GM19395 (cell line): ENCODE measurements around the gene COL4A1.

Experiments used
- ATAC-seq: cut with Tn5 transposase; IDR thresholded peaks from one replicate; pipeline ENCODE4 v1.9.1; 2021; ENCODE audit warnings: mild to moderate bottlenecking, moderate library complexity; ENCODE audit not compliant: unreplicated experiment

Gene COL4A1

GRCh38 chr13:110297766-110298504, 9.0 kb downstream of the COL4A1 start:
- no peak for ATAC-seq

- ATAC-seq = no peak
Observed at GRCh38 chr13:110297011-110297410, 9.9 kb downstream of the COL4A1 start.

DNA sequence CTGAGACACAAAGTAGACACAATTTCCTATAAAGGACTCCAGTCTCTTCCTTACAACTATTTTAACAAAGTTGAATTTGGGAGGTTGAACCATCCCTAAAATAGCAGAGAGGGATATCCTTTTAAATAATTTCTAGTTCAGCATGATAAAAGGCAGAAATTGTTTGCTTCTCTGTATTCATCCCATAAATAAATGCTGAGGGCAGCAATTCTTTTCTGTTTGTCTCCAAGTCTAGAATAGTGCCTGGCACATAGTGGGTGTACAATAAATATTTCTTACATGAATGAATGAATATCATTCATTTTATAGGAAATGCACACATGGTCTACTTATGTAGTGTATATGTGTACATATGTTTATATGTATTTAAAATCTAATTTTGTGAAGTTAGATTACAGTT, 12.3 kb downstream of the COL4A1 start:
- no peak for ATAC-seq

DNA sequence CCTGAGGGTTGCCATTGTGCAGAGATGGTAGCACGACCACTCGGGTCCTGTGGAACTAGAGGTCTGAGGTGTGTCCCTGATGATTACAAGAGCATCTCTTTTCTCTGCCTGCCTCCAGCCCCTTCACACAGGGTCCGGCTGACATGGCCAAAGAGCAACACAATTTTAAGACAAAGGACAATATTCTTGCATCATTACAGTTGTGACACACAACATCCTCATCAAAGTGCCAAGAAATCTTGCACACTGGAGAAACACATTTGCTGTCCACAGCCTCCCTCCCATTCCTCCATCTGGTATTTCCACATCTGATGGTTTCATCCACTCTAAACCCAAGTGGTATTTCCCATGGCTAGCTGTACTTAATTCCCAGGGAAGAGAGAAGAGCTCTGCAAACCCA, 12.8 kb downstream of the COL4A1 start:
- no peak for ATAC-seq

GRCh38 chr13:110293649-110294048, 13.3 kb downstream of the COL4A1 start:
- ATAC-seq = no peak

- ATAC-seq = no peak
Observed at GRCh38 chr13:110293037-110293436, 13.9 kb downstream of the COL4A1 start.

- no peak for ATAC-seq
Observed at GRCh38 chr13:110291286-110291685, 15.7 kb downstream of the COL4A1 start.

DNA sequence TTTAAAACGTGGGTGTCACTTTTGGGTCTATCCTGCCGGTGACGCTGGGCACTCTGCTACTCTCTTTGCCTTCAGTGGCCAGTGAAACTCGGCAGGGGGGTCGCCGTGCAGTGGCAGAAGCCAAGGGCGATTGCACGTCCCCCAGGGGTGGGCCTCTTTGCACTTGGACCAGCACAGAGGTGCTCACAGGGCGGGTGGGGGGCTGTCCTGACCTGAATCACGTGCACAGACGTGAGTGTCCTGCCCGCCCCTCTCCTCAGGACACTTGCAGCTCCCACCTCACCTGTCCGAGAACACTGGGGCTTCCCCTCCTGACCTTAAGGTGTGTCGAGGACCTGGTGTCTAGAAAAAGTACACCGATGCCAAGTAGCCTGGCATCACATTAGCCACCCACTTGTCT, 16.1 kb downstream of the COL4A1 start:
- no peak for ATAC-seq

DNA sequence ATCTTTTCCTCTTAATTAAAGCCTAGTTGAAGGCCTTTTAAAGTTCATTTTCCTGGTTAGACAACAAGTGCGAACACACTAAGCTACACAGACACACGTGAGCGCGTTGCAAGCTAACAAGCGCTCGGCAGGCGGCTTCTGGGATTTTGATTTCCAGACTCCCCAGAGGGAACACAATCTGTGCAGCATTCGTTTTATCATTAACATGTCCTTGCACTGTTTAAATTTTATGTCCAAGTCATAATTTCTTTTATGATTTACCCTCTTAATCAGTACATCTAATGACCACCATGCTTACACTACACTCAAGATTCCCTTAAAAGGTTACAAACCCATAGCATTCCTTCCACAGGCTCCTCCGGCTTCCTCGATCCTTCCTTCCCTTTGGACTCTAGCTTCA, 16.8 kb downstream of the COL4A1 start:
- no peak for ATAC-seq

DNA sequence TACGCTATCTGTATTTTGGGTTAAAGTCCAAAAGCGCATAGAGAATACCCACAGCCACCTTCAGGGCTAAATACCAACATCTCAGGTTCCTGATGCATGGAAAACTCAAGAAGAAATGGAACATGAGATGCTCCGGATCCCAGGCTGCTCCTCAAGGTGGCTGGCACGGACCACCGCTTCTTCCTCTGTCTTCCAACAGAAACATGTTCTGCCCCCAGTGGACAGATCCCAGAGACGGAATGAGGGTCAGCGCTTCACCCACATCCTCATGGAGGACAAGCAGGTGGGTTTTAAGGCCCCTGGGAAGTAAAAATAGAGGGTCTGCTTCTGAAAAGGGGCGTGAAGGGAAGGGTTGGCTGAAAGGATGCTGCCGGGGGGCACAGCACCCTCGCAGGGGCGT, 17.3 kb downstream of the COL4A1 start:
- no peak for ATAC-seq

DNA sequence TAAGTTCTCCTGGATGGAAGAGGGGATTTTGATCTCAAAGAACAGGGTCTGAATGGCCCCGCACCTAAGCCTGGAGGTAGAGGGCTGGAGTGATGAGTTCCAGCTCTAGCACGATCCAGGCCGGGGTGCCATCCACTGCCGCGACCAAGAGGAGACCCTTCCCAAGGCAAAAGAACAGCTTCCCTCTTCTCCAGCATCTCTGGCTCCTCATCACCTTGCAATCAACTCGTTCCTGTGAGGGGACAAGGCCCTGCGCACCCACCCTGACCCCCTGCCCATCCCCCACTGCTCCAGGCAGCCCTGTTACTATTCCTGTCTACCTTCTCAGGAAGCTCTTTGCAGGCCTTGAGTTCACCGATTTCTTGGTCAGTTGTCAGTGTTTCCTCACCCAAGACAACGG, 17.8 kb downstream of the COL4A1 start:
- ATAC-seq = no peak

GRCh38 chr13:110286833-110287819, 19.8 kb downstream of the COL4A1 start:
- no peak for ATAC-seq

DNA sequence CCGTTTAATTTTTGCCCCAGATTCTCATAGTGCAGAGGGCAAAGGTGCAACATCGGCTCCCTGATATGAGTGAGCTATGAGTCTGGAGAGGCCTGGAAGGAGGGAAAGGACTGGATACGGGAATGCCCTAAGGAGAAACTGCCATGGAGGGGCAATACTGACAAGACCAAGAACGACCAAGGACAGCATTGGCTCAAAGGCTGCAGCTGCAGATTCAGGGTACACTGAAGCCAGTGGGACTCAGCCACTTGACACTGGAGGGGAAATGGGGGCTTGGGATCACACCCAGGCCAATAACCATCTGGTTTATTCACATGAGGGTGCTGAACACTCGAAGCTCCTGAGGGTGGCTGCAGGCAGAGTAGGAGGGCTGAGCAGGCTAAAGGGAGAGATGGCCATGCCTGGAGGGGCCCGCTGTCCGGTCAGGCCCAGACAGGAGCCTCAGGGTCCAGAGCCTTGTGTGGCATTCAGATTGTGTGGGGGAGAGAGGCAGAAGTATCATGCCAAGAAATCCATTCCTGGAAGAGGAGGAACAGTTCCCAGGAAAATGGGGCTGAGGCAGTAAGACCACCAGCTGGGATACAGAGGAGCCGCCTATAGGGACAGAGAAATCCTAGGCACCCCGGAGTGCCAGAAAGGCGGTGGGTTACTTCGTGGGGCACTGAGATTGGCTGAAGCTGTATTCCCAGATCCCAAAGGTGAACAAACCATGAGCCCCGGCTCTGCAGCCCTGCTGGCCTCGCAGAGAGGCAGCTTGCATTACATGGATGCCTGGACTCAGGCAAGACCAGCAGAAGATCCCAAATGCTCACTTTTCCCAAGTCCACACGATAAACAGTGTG, 20.7 kb downstream of the COL4A1 start:
- no peak for ATAC-seq

GRCh38 chr13:110284779-110285484, 22.0 kb downstream of the COL4A1 start:
- no peak for ATAC-seq

- no peak for ATAC-seq
Observed at GRCh38 chr13:110283736-110284517, 23.0 kb downstream of the COL4A1 start.

- no peak for ATAC-seq
Observed at GRCh38 chr13:110282316-110282841, 24.6 kb downstream of the COL4A1 start.

DNA sequence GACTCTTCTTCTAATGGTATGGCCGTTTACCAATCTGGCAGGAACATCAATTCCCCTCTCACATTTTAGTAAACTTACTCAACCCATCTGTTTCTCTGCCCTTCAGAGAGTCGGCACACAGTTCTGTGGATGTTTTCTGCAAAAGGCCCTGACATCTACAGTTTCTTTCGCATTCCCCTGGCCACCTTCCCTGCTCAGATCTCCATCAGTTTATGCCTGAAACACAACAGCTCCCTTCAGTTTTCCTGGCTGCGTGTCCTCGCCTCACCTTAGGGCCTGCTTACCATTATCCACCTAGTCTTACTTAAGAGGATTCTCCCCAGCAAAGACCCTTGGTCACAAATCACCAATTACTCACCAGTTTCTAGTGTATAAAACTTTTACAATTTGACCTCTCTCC, 25.2 kb downstream of the COL4A1 start:
- no peak for ATAC-seq

- no peak for ATAC-seq
Observed at GRCh38 chr13:110280985-110281688, 25.8 kb downstream of the COL4A1 start.
